Liver (tissue), 9 donors: ENCODE results near the gene MAG. TPM values are rescaled to one million over a fixed set of nuclear protein-coding genes. Genes with fewer than 3 reads are reported as not detected.

ENCODE experiments used
- DNase-seq: peaks from one replicate; pipeline ENCODE4 v3.0.0-alpha.2; 2017; ENCODE audit warnings: low spot score
- H3K27ac ChIP-seq, 2 donors: one replicate each; pipeline ENCODE4 v1.7.0; 2013; ENCODE audit warnings: inconsistent platforms in 2 of 2, low read length in 2 of 2, control low read depth in 1 of 2, low read depth in 1 of 2, mild to moderate bottlenecking in 1 of 2
- H3K27me3 ChIP-seq, 4 donors: one replicate each; pipeline versions ENCODE4 v1.6.1 to v1.7.0; 2013; ENCODE audit warnings: low read length in 3 of 4, inconsistent platforms in 1 of 4, mild to moderate bottlenecking in 1 of 4, moderate library complexity in 1 of 4; ENCODE audit not compliant: control insufficient read depth in 4 of 4, insufficient read depth in 4 of 4
- H3K36me3 ChIP-seq, 4 donors: one replicate each; pipeline versions ENCODE4 v1.6.1 to v1.7.0; 2013; ENCODE audit warnings: low read length in 3 of 4, mild to moderate bottlenecking in 3 of 4, low read depth in 1 of 4, moderate library complexity in 1 of 4; ENCODE audit not compliant: control insufficient read depth in 4 of 4, insufficient read depth in 3 of 4
- H3K4me1 ChIP-seq, 4 donors: one replicate each; pipeline versions ENCODE4 v1.6.1 to v1.7.0; 2013; ENCODE audit warnings: low read length in 3 of 4, mild to moderate bottlenecking in 3 of 4, moderate library complexity in 1 of 4; ENCODE audit not compliant: control insufficient read depth in 4 of 4, insufficient read depth in 4 of 4
- H3K4me3 ChIP-seq, 3 donors: one replicate each; pipeline versions ENCODE4 v1.6.1 to v1.7.0; 2013; ENCODE audit warnings: low read length in 3 of 3, control low read depth in 1 of 3, low read depth in 1 of 3, mild to moderate bottlenecking in 1 of 3
- H3K9ac ChIP-seq, 2 donors: one replicate each; pipeline ENCODE4 v1.7.0; 2013; ENCODE audit warnings: low read length in 2 of 2, mild to moderate bottlenecking in 2 of 2, moderate library complexity in 2 of 2, control low read depth in 1 of 2, low read depth in 1 of 2
- H3K9me3 ChIP-seq, 4 donors: one replicate each; pipeline versions ENCODE4 v1.6.1 to v1.7.0; 2013; ENCODE audit warnings: low read length in 3 of 4; ENCODE audit not compliant: control insufficient read depth in 4 of 4
- EGR1 ChIP-seq, 2 donors: IDR thresholded peaks; 2 replicates each; pipeline ENCODE4 v1.6.1; 2016 to 2018; ENCODE audit warnings: antibody characterized with exemption in 2 of 2, low read depth in 2 of 2
- FOXA1 ChIP-seq: IDR thresholded peaks from 2 replicates; pipeline ENCODE4 v1.6.1; 2016; ENCODE audit warnings: antibody characterized with exemption
- FOXA2 ChIP-seq: IDR thresholded peaks from 2 replicates; pipeline ENCODE4 v1.6.1; 2016; ENCODE audit warnings: antibody characterized with exemption
- GABPA ChIP-seq, 2 donors: IDR thresholded peaks in 1 of 2; conservative IDR thresholded peaks in 1 of 2; 2 replicates each; pipeline ENCODE4 v1.6.1; 2016; ENCODE audit warnings: antibody characterized with exemption in 2 of 2, mild to moderate bottlenecking in 1 of 2, moderate library complexity in 1 of 2
- HNF4A ChIP-seq, 2 donors: conservative IDR thresholded peaks; 2 replicates each; pipeline ENCODE4 v1.6.1; 2016; ENCODE audit warnings: antibody characterized with exemption in 2 of 2, mild to moderate bottlenecking in 2 of 2
- HNF4G ChIP-seq: IDR thresholded peaks from 2 replicates; pipeline ENCODE4 v1.6.1; 2016; ENCODE audit warnings: antibody characterized with exemption
- JUND ChIP-seq, 2 donors: IDR thresholded peaks; 2 replicates each; pipeline ENCODE4 v1.6.1; 2016; ENCODE audit warnings: antibody characterized with exemption in 2 of 2
- MAX ChIP-seq: IDR thresholded peaks from 2 replicates; pipeline ENCODE4 v1.6.1; 2016; ENCODE audit warnings: antibody characterized with exemption
- NR2F2 ChIP-seq: IDR thresholded peaks from 2 replicates; pipeline ENCODE4 v1.6.1; 2016; ENCODE audit warnings: antibody characterized with exemption
- RAD21 ChIP-seq, 2 donors: IDR thresholded peaks; 2 replicates each; pipeline ENCODE4 v1.6.1; 2016; ENCODE audit warnings: antibody characterized with exemption in 2 of 2, mild to moderate bottlenecking in 2 of 2
- REST ChIP-seq: IDR thresholded peaks from 2 replicates; pipeline ENCODE4 v1.6.1; 2016; ENCODE audit warnings: antibody characterized with exemption, mild to moderate bottlenecking
- RXRA ChIP-seq, 2 donors: IDR thresholded peaks; 2 replicates each; pipeline ENCODE4 v1.6.1; 2017 to 2018; ENCODE audit warnings: antibody characterized with exemption in 2 of 2, mild to moderate bottlenecking in 1 of 2
- SP1 ChIP-seq: IDR thresholded peaks from 2 replicates; pipeline ENCODE4 v1.6.1; 2018; ENCODE audit warnings: antibody characterized with exemption, mild to moderate bottlenecking
- TAF1 ChIP-seq: conservative IDR thresholded peaks from 2 replicates; pipeline ENCODE4 v1.6.1; 2016; ENCODE audit warnings: antibody characterized with exemption, mild to moderate bottlenecking
- YY1 ChIP-seq: IDR thresholded peaks from 2 replicates; pipeline ENCODE4 v1.6.1; 2016; ENCODE audit warnings: antibody characterized with exemption, mild to moderate bottlenecking
- ZBTB33 ChIP-seq: IDR thresholded peaks from 2 replicates; pipeline ENCODE4 v1.6.1; 2016; ENCODE audit warnings: antibody characterized with exemption
- WGBS: extraction: QIAGEN DNeasy Blood & Tissue Kit; methylation state at CpG from one replicate; pipeline ENCODE4 v1.1.7; 2013; 5-methylcytosine and 5-hydroxymethylcytosine counted together
- polyA plus RNA-seq, 2 donors: library from polyadenylated mRNA; stranded (reverse) in 1 of 2; unstranded in 1 of 2; fragments of 200-250 nt in 1 of 2; fragments of >200 nt in 1 of 2; fragmentation: Nextera tagmentation in 1 of 2; extraction: Ambion mirVana in 1 of 2; gene quantifications; one replicate each; pipeline versions ENCODE4 v1.2.1 to v1.2.3, GENCODE V29; 2013 to 2015
- total RNA-seq, 2 donors: library from RNA; depleted of rRNA; stranded (reverse); fragments of >200 nt; gene quantifications; one replicate each; pipeline ENCODE4 v1.2.3, GENCODE V29; 2014
- TF ChIP-seq, protein P1 (sequence below): fragments of 150-350 bp; IDR thresholded peaks from 2 replicates; pipeline ENCODE4 v1.5.1; 2017; ENCODE audit warnings: improper control_type of control experiment, low read depth, low read length; ENCODE audit not compliant: missing input control
- TF ChIP-seq, protein P2 (sequence below): IDR thresholded peaks from 2 replicates; pipeline ENCODE4 v1.6.1; 2016; ENCODE audit warnings: antibody characterized with exemption
- donor health status: healthy.
- donor health status: healthy.
- donor health status: healthy.
- donor health status: healthy.
- donor health status: healthy.

Gene MAG
- total and polyA plus RNA-seq, 4 donors, result 0.29 to 3.9 (median 0.33) TPM; not detected in 1

GRCh38 chr19:35331551-35332214 is 39.7 kb downstream of the MAG start:
- no peaks in the 10 kb centered on the region for H3K9me3 ChIP-seq
- no peak overlapping the region for H3K4me3 ChIP-seq
- no peaks in the 10 kb centered on the region for H3K27me3 ChIP-seq
- WGBS, result 94% methylated on average over 14 of the region's 14 CpGs
- no peak for TF ChIP-seq FOXA2
- TF ChIP-seq GABPA (IDR thresholded peaks at IDR 0.05 in 1 of 2, conservative IDR thresholded peaks at IDR 0.05 in 1 of 2), result no peak
- no peak for TF ChIP-seq REST
- TF ChIP-seq RXRA (IDR thresholded peaks at IDR 0.05), result no peak
- no peak for TF ChIP-seq SP1
- TF ChIP-seq FOXA1, result no peak
- TF ChIP-seq HNF4G, result no peak
- no peak for TF ChIP-seq YY1
- no peak for TF ChIP-seq MAX
- TF ChIP-seq JUND (IDR thresholded peaks at IDR 0.05), result no peak
- TF ChIP-seq, protein P1, sequence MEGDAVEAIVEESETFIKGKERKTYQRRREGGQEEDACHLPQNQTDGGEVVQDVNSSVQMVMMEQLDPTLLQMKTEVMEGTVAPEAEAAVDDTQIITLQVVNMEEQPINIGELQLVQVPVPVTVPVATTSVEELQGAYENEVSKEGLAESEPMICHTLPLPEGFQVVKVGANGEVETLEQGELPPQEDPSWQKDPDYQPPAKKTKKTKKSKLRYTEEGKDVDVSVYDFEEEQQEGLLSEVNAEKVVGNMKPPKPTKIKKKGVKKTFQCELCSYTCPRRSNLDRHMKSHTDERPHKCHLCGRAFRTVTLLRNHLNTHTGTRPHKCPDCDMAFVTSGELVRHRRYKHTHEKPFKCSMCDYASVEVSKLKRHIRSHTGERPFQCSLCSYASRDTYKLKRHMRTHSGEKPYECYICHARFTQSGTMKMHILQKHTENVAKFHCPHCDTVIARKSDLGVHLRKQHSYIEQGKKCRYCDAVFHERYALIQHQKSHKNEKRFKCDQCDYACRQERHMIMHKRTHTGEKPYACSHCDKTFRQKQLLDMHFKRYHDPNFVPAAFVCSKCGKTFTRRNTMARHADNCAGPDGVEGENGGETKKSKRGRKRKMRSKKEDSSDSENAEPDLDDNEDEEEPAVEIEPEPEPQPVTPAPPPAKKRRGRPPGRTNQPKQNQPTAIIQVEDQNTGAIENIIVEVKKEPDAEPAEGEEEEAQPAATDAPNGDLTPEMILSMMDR, result no peak
- TF ChIP-seq, protein P2, sequence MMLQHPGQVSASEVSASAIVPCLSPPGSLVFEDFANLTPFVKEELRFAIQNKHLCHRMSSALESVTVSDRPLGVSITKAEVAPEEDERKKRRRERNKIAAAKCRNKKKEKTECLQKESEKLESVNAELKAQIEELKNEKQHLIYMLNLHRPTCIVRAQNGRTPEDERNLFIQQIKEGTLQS, result no peak
- no peak for TF ChIP-seq EGR1 (IDR thresholded peaks at IDR 0.05; ENCODE audit: low read depth in 2 of 2)
- TF ChIP-seq RAD21 (IDR thresholded peaks at IDR 0.05), result no peak
- TF ChIP-seq TAF1, result no peak
- TF ChIP-seq HNF4A (conservative IDR thresholded peaks at IDR 0.05), result no peak
- no peak for TF ChIP-seq NR2F2
- H3K9ac ChIP-seq, result no peak overlapping the region
- no peak overlapping the region for H3K27ac ChIP-seq
- no peak for DNase-seq
- no peaks in the 10 kb centered on the region for H3K36me3 ChIP-seq
- no peaks in the 10 kb centered on the region for H3K4me1 ChIP-seq

DNA sequence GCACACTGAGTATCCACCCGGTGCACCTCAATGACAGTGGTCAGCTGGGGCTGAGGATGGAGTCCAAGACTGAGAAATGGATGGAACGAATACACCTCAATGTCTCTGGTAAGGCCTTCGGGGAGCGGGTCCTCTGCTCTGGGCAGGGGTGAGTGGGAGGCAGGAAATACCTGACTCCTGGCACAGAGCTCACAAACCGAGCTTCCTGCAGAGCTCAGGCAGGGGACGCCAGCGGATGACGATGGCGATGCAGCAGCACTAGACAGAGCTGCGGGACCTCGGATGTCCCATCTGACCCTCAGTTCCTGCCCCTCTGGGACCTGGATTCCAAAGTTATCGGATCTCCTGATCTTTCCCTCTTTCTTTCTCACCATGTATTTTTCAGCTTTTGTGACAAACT is 40.9 kb downstream of the MAG start:
- Histone ChIP-seq H3K4me1 (no peaks in the 10 kb centered on the region), H3K27ac (no peak overlapping the region), H3K4me3 (no peak overlapping the region), H3K9ac (no peak overlapping the region), H3K9me3 (no peaks in the 10 kb centered on the region), H3K36me3 (no peaks in the 10 kb centered on the region), H3K27me3 (no peaks in the 10 kb centered on the region)
- 83% methylated on average over 12 of the region's 12 CpGs for WGBS
- DNase-seq, result no peak
- TF ChIP-seq TAF1 (no peak), RAD21 (IDR thresholded peaks at IDR 0.05) (no peak), GABPA (IDR thresholded peaks at IDR 0.05 in 1 of 2, conservative IDR thresholded peaks at IDR 0.05 in 1 of 2) (no peak), EGR1 (IDR thresholded peaks at IDR 0.05; ENCODE audit: low read depth in 2 of 2) (no peak), MAX (no peak), YY1 (no peak), ZBTB33 (no peak), FOXA2 (no peak), HNF4G (no peak), JUND (IDR thresholded peaks at IDR 0.05) (no peak)
- TF ChIP-seq, protein P1, result no peak
- TF ChIP-seq, protein P2, result no peak
